Right lobe of liver (tissue), 4 donors: Measurements from ENCODE around the gene PPOX.

Source experiments
- POLR2A ChIP-seq: fragments of 450-650 bp; IDR thresholded peaks from one replicate; pipeline ENCODE4 v1.6.1; 2017; ENCODE audit warnings: antibody characterized with exemption, mild to moderate bottlenecking
- TF ChIP-seq, protein P1 (sequence below), 4 donors: fragments of 200-600 bp in 3 of 4; fragments of 450-650 bp in 1 of 4; IDR thresholded peaks; one replicate each; pipeline versions ENCODE4 v1.5.1 to v1.8.0; 2016 to 2022; ENCODE audit warnings: antibody characterized with exemption in 4 of 4, mild to moderate bottlenecking in 2 of 4
- donor health status: DM: no; HTN: no; CAD: no.
- donor health status: DM: no; HTN: no; CAD: no.
- donor health status: DM: no; HTN: yes; CAD: no.

DNA sequence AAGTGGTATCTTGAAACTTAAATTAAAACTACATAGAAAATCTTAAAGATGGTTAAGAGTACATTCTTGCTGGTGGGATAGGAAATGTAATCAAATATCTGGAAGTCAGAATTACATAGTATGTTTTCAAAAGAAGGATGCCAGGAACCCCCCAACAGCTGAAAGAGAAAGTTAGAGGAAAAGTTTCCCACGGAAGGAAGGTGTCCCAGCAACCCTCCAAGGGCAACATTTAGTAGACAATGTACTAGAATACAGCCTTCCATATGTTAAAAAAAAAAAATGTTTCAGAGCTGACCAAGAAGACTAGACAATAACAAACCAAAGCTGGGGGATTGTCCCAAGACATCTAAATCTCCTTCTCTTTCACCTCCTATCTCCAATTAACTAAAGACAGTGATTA is 36.0 kb upstream of the PPOX start:
- TF ChIP-seq, protein P1, sequence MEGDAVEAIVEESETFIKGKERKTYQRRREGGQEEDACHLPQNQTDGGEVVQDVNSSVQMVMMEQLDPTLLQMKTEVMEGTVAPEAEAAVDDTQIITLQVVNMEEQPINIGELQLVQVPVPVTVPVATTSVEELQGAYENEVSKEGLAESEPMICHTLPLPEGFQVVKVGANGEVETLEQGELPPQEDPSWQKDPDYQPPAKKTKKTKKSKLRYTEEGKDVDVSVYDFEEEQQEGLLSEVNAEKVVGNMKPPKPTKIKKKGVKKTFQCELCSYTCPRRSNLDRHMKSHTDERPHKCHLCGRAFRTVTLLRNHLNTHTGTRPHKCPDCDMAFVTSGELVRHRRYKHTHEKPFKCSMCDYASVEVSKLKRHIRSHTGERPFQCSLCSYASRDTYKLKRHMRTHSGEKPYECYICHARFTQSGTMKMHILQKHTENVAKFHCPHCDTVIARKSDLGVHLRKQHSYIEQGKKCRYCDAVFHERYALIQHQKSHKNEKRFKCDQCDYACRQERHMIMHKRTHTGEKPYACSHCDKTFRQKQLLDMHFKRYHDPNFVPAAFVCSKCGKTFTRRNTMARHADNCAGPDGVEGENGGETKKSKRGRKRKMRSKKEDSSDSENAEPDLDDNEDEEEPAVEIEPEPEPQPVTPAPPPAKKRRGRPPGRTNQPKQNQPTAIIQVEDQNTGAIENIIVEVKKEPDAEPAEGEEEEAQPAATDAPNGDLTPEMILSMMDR (IDR thresholded peaks at IDR 0.05): no peak
- TF ChIP-seq POLR2A: no peak
